NCI-H2227 treated with DMSO at 0.1 percent for 48 hours (cell line): ENCODE results near the gene GALR3.
"Not testable (repeated sequence)": the region's sequence is repeated elsewhere in the genome, so short reads cannot be mapped to it uniquely, and the experiment has no call there.

ENCODE experiments used
- DNase-seq: peaks from one replicate; lab custom pipeline; 2025; lab: John Stamatoyannopoulos, UW

GALR3 gene

GRCh38 chr22:37823134-37823985, at the start of gene GALR3:
TSS of gene GALR3 (plus strand) at chr22:37823382. CDS start at chr22:37823407, 25 bp downstream.
- DNase-seq: no peak

- DNase-seq: no peak
Observed at GRCh38 chr22:37774728-37775127, 48.5 kb upstream of the GALR3 start.

- DNase-seq: no peak
Observed at GRCh38 chr22:37775785-37776638, 47.2 kb upstream of the GALR3 start.

- no peak for DNase-seq
Observed at GRCh38 chr22:37776639-37777005, 46.6 kb upstream of the GALR3 start.

GRCh38 chr22:37777122-37777687, 46.0 kb upstream of the GALR3 start:
- DNase-seq: no peak

GRCh38 chr22:37778370-37779009, 44.7 kb upstream of the GALR3 start:
- no peak for DNase-seq

- no peak for DNase-seq
Observed at GRCh38 chr22:37781434-37782059, 41.6 kb upstream of the GALR3 start.

- no peak for DNase-seq
Observed at GRCh38 chr22:37782340-37783168, 40.6 kb upstream of the GALR3 start.

GRCh38 chr22:37784829-37785495, 38.2 kb upstream of the GALR3 start:
- no peak for DNase-seq

- DNase-seq: no peak
Observed at GRCh38 chr22:37790234-37790633, 32.9 kb upstream of the GALR3 start.

- no peak for DNase-seq
Observed at GRCh38 chr22:37792494-37792893, 30.7 kb upstream of the GALR3 start.

GRCh38 chr22:37794376-37794775, 28.8 kb upstream of the GALR3 start:
- DNase-seq: no peak

- DNase-seq: no peak
Observed at GRCh38 chr22:37796079-37796478, 27.1 kb upstream of the GALR3 start.

- not testable (repeated sequence) for DNase-seq
Observed at GRCh38 chr22:37797259-37797658, 25.9 kb upstream of the GALR3 start.

- DNase-seq: no peak
Observed at GRCh38 chr22:37797874-37798500, 25.2 kb upstream of the GALR3 start.

GRCh38 chr22:37799979-37800378, 23.2 kb upstream of the GALR3 start:
- not testable (repeated sequence) for DNase-seq

- peak; percentile 86 for DNase-seq
Observed at GRCh38 chr22:37801946-37802309, 21.3 kb upstream of the GALR3 start.

- DNase-seq: peak; percentile 86
Observed at GRCh38 chr22:37802310-37803194, 20.6 kb upstream of the GALR3 start.

GRCh38 chr22:37803195-37803638, 20.0 kb upstream of the GALR3 start:
- DNase-seq: peak; percentile 57
